Neural progenitor cell (in vitro differentiated cells): ENCODE data around the gene FBXL17.

ENCODE experiments used
- CTCF ChIP-seq: fragments of 200-600 bp; sonication (generic); IDR thresholded peaks from 2 replicates; pipeline ENCODE4 v1.5.1; 2017; ENCODE audit warnings: antibody characterized with exemption, mild to moderate bottlenecking
- EZH2 ChIP-seq: fragments of 200-600 bp; sonication (generic); IDR thresholded peaks from 2 replicates; pipeline ENCODE4 v1.6.1; 2017; ENCODE audit warnings: antibody characterized with exemption, mild to moderate bottlenecking, moderate library complexity

GRCh38 chr5:107968406-107968843, 413.5 kb downstream of the FBXL17 start:
- TF ChIP-seq CTCF (no peak), EZH2 (no peak)
